Caco-2 (cell line): ENCODE measurements around the gene SEMA4A. TPM values are rescaled to one million over a fixed set of nuclear protein-coding genes. Genes with fewer than 3 reads are reported as not detected.

ENCODE experiments used
- Bru-seq: library from RNA; stranded (reverse); fragments of 400-500 nt; gene quantifications from one replicate; lab custom pipeline; 2021; lab: Mats Ljungman, UMichigan
- BruChase-seq, 2 experiments: library from RNA; stranded (reverse); fragments of 400-500 nt; gene quantifications; one replicate each; lab custom pipeline; 2021; lab: Mats Ljungman, UMichigan
- BruUV-seq: library from RNA; stranded (reverse); fragments of 400-500 nt; replicated peaks from 2 replicates; lab custom pipeline; 2021; lab: Mats Ljungman, UMichigan
- CTCF ChIA-PET: fragments of 300-600 bp; sonication (Branson Sonifier 250); formaldehyde crosslinking; loops from one replicate; lab custom pipeline; 2022; ENCODE audit warnings: antibody characterized with exemption; lab: Charles Lee
- POLR2A ChIA-PET: fragments of 300-600 bp; sonication (Branson Sonifier 250); formaldehyde crosslinking; loops from one replicate; lab custom pipeline; 2022; ENCODE audit warnings: antibody characterized with exemption; lab: Charles Lee
- DNase-seq, 2 experiments: peaks; one replicate each; pipeline versions ENCODE4 v3.0.0 to v3.0.0-alpha.2; 2020 to 2022
- H3K27me3 ChIP-seq: replicated peaks from 2 replicates; pipeline ENCODE4 v1.6.0; 2011; ENCODE audit warnings: low read length; ENCODE audit not compliant: control insufficient read depth, insufficient read depth
- H3K36me3 ChIP-seq: 2 replicates; pipeline ENCODE4 v1.5.1; 2011; ENCODE audit warnings: low read length; ENCODE audit not compliant: control insufficient read depth, insufficient read depth
- H3K4me1 ChIP-seq: fragments of 250-450 bp; sonication (Bioruptor Pico); 2 replicates; pipeline ENCODE4 v1.5.1; 2020; ENCODE audit warnings: mild to moderate bottlenecking
- H3K4me3 ChIP-seq: 2 replicates; pipeline ENCODE4 v1.5.1; 2011; ENCODE audit warnings: low read depth, mild to moderate bottlenecking, control low read depth, low read length
- H3K9me3 ChIP-seq: fragments of 250-450 bp; sonication (Bioruptor Pico); 2 replicates; pipeline ENCODE4 v1.5.1; 2020; ENCODE audit warnings: mild to moderate bottlenecking, moderate library complexity
- H3K27ac Mint-ChIP-seq: one replicate; pipeline ENCODE4 v1.8.0; 2022; ENCODE audit warnings: mixed read lengths; ENCODE audit not compliant: unreplicated experiment
- H3K27me3 Mint-ChIP-seq: one replicate; pipeline ENCODE4 v1.8.0; 2022; ENCODE audit warnings: mixed read lengths; ENCODE audit not compliant: insufficient read depth, unreplicated experiment
- H3K36me3 Mint-ChIP-seq: one replicate; pipeline ENCODE4 v1.8.0; 2022; ENCODE audit warnings: mild to moderate bottlenecking, mixed read lengths; ENCODE audit not compliant: insufficient read depth, unreplicated experiment
- H3K4me1 Mint-ChIP-seq: one replicate; pipeline ENCODE4 v1.8.0; 2022; ENCODE audit warnings: low read depth, mixed read lengths; ENCODE audit not compliant: unreplicated experiment
- H3K4me3 Mint-ChIP-seq: one replicate; pipeline ENCODE4 v1.8.0; 2022; ENCODE audit warnings: mild to moderate bottlenecking, moderate library complexity, mixed read lengths; ENCODE audit not compliant: unreplicated experiment
- H3K9me3 Mint-ChIP-seq: one replicate; pipeline ENCODE4 v1.8.0; 2022; ENCODE audit warnings: mixed read lengths; ENCODE audit not compliant: unreplicated experiment
- intact Hi-C: fragments of 100-400 bp; cut with micrococcal nuclease; formaldehyde crosslinking; loops from one replicate; pipeline ENCODE4 v1.10.0; 2022; ENCODE audit not compliant: unreplicated experiment
- long read RNA-seq: library from polyadenylated mRNA; stranded (forward); transcript quantifications from one replicate; pipeline ENCODE4 v2.0.0, GENCODE V29; 2022
- total RNA-seq: library from RNA; stranded (reverse); gene quantifications from 2 replicates; pipeline ENCODE4 v1.2.3, GENCODE V29; 2022
- TF ChIP-seq, protein P1 (sequence below), 2 experiments: fragments of 200-600 bp in 1 of 2; IDR thresholded peaks; 1 replicate in 1 of 2; 2 replicates in 1 of 2; pipeline versions ENCODE4 v1.5.1 to v1.8.0; 2011 to 2022; ENCODE audit warnings: antibody characterized with exemption in 1 of 2, control low read depth in 1 of 2, inconsistent platforms in 1 of 2, low read depth in 1 of 2, low read length in 1 of 2, mild to moderate bottlenecking in 1 of 2, moderate library complexity in 1 of 2; ENCODE audit not compliant: insufficient read depth in 1 of 2, severe bottlenecking in 1 of 2, unreplicated experiment in 1 of 2

SEMA4A gene
- total RNA-seq = 0.52 and 1.3 TPM in 2 replicates
- percentile 20 among the genes with signal in this experiment for Bru-seq, nascent RNA
- BruChase-seq, experiment 1, labeled RNA remaining after a 2-hour chase = percentile 19 among the genes with signal in this experiment
- percentile 29 among the genes with signal in this experiment for BruChase-seq, experiment 2, labeled RNA remaining after a 6-hour chase
- long read RNA-seq, partial matches to known transcripts = 0 of 1 reads
- long read RNA-seq, other reads (novel, unspliced or antisense) = 1 of 1 reads

DNA sequence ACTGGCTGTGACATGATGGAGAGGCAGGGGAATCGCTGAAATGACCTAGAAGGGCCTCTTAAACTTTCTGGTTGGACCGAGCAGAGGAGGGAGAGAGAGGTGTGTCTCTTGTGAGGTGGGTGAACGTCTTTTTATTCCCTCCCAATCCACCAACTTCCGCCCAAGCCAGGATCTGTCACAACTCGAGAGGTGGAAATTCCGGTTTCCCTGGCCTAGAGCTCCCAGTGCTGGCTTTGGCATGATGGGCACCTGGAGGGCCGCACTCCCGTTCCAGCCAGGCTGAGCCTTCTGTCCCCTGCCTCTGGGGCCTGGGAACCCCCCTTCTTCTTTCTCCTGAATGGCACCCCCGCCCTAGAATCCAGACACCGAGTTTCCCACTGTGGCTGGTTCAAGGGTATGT lies at the start of gene SEMA4A:
SEMA4A (plus strand) TSS at position 224 of the 400 bp plus-strand sequence. CDS start 994 bp downstream, outside the sequence.
- Histone ChIP-seq H3K36me3 (no peaks in the 10 kb centered on the region), H3K4me3 (no peak within 1 kb of the TSS), H3K4me1 (no peaks in the 10 kb centered on the region), H3K27me3 (no peaks in the 10 kb centered on the region), H3K9me3 (no peaks in the 10 kb centered on the region)
- Mint-ChIP-seq H3K27ac (peak within 1 kb of the TSS; percentile 36), H3K9me3 (no peaks in the 10 kb centered on the region), H3K36me3 (no peaks in the 10 kb centered on the region), H3K27me3 (no peaks in the 10 kb centered on the region), H3K4me3 (no peak within 1 kb of the TSS), H3K4me1 (peaks cover 9% of the 10 kb centered on the region)
- POLR2A ChIA-PET = no interaction called here
- intact Hi-C loops = no loop called here
- BruUV-seq = no TSS peak
- CTCF ChIA-PET = interaction anchor here (1.4 kb wide), 1 partner anchor 71 kb away, joined by 5 read pairs; no protein-coding TSS in a partner anchor
- TF ChIP-seq, protein P1, sequence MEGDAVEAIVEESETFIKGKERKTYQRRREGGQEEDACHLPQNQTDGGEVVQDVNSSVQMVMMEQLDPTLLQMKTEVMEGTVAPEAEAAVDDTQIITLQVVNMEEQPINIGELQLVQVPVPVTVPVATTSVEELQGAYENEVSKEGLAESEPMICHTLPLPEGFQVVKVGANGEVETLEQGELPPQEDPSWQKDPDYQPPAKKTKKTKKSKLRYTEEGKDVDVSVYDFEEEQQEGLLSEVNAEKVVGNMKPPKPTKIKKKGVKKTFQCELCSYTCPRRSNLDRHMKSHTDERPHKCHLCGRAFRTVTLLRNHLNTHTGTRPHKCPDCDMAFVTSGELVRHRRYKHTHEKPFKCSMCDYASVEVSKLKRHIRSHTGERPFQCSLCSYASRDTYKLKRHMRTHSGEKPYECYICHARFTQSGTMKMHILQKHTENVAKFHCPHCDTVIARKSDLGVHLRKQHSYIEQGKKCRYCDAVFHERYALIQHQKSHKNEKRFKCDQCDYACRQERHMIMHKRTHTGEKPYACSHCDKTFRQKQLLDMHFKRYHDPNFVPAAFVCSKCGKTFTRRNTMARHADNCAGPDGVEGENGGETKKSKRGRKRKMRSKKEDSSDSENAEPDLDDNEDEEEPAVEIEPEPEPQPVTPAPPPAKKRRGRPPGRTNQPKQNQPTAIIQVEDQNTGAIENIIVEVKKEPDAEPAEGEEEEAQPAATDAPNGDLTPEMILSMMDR (IDR thresholded peaks at IDR 0.05; ENCODE audit: insufficient read depth in 1 of 2, low read depth in 1 of 2, low read length in 1 of 2, severe bottlenecking in 1 of 2, unreplicated experiment in 1 of 2) = no peak
- no peak for DNase-seq

DNA sequence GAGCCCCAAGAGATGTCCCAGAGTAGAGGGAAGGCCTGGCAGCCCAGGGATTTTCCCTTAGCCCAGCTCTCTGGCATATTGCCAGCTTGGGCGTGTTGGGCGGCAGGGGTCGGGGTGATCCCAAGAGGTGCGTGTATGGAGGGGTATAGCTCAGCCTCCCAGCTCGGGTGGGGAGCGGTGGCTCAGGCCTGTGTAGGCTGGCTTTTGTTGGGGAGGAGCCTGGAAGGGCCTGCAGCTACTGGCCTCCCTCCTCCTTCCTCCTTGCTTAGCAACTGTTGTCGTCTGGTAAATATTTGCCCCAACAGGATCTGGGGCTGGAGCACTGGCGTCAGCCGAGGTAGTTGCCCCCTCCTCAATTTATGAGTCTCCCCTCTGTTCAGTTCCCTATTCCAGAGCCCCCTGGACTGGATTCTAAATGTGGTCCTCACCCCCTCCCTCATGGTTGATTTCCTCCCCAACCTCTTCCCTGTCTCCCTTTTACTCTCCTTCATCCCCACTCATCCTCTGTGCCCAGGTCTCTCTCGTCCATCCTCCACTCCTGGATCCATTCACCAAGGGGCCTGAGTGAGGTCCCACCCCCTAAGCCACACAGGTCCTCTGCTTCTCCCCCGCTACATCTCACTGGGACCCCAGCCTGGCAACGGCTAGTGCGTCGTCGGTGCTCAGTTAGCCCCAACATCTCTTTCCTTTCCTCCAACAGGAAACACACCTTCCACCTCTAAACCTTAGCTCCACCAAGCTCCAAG lies 49.1 kb upstream of the SEMA4A start:
- Histone ChIP-seq H3K27me3 (no peaks in the 10 kb centered on the region), H3K4me1 (peaks cover 42% of the 10 kb centered on the region), H3K36me3 (no peaks in the 10 kb centered on the region), H3K4me3 (no peak overlapping the region), H3K9me3 (no peaks in the 10 kb centered on the region)
- Mint-ChIP-seq H3K27me3 (no peaks in the 10 kb centered on the region), H3K4me3 (peak overlapping the region; percentile 71), H3K4me1 (peaks cover 57% of the 10 kb centered on the region), H3K9me3 (no peaks in the 10 kb centered on the region), H3K36me3 (peaks cover 26% of the 10 kb centered on the region), H3K27ac (peak overlapping the region; percentile 86)
- TF ChIP-seq, protein P1 (IDR thresholded peaks at IDR 0.05; ENCODE audit: insufficient read depth in 1 of 2, low read depth in 1 of 2, low read length in 1 of 2, severe bottlenecking in 1 of 2, unreplicated experiment in 1 of 2) = no peak
- intact Hi-C loops = no loop called here
- ChIA-PET CTCF (interaction anchor here (0.9 to 2.0 kb wide), 5 partner anchors 11 to 166 kb away, joined by 3 to 7 read pairs (median 4); no protein-coding TSS in a partner anchor), POLR2A (no interaction called here)
- DNase-seq = no peak
- no TSS peak for BruUV-seq
